Iris pigment epithelial cell (primary cell): ENCODE results near the gene LILRB4.
"Not testable (repeated sequence)": the region's sequence is repeated elsewhere in the genome, so short reads cannot be mapped to it uniquely, and the experiment has no call there.

ENCODE experiments used
- DNase-seq: peaks from one replicate; pipeline ENCODE4 v3.0.0-alpha.2; 2011; ENCODE audit warnings: low read depth

The LILRB4 gene

DNA sequence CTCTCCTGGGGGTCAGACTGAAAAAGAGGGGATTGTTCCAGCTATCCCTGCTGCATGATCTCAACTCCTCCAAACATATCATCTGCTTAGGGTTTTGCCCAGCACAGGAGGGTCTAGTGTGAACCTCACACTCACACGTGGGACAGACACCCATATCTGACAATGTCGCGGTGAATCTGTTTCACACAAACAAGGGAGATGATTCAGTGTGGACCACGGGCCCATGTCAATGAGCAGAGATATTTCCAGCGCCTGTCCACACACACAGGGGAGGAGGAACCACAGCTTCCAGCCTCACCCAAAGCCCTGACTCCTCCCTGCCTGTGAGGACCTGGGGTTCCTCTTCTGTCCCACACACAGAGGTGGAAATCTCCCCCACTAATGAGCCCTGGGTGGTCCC lies 31.9 kb downstream of the LILRB4 start:
- no peak for DNase-seq

DNA sequence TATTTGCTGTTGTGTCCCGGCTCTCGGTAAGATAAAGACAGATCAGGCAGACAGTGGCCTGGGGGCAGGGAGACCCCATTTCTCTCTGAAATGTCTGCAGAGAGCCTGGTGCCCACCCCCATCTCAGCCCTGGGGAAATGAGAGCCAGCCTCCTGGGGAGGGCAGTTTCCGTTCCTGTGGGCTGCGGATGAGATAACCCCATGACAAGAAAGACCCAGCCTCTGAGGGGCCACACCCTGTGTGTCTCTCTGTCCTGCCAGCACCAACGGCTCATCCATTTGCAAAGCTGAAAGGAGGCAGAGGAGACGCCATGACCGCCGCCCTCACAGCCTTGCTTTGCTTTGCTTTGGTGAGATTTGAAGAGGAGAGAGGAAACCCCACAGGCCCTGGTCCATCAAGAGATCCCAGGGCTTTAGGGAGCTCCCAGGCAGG lies 33.3 kb downstream of the LILRB4 start:
- no peak for DNase-seq

DNA sequence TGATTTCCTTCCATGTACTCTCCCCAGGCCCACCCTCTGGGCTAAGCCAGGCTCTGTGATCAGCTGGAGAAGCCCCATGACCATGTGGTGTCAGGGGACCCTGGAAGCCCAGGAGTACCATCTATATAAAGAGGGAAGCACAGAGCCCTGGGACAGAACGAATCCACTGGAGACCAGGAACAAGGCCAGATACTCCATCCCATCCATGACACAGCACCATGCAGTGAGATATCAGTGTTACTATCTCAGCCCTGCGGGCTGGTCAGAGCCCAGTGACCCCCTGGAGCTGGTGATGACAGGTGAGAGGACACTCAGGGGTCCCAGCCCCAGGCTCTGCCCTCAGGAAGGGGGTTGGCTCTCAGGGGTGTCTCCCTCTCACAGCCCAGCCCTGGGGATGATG lies 34.0 kb downstream of the LILRB4 start:
- no peak for DNase-seq

DNA sequence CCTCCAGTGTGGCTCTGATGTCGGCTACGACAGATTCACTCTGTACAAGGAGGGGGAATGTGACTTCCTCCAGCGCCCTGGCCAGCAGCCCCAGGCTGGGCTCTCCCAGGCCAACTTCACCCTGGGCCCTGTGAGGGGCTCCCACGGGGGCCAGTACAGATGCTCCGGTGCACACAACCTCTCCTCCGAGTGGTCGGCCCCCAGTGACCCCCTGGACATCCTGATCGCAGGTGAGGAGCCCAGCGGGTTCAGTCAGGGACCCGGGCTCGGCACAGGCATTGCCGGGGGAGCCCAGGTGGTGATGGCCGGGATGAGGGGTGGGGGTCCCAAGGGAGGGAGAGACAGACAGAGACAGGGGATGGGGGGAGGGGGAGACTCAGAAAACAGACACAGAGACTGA lies 34.9 kb downstream of the LILRB4 start:
- not testable (repeated sequence) for DNase-seq

DNA sequence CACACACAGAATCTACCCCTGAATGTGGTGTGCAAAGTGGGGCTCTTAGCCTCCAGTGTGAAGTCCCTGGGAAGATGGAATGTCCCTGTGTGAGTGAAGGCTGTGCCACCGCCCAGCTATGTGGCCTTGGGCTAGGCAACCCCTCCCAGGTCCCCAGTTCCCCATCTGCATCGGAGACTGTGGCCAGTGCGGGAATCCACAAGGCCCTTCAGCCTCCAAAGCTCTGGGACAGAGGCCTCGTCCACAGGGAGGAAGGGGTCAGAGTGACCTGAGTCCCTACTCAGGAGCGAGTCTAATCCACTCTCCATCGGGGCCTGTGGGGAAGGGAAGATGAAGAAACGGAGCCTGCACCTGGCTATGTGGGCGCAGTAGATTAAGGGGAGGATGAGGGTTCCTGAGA lies 42.1 kb downstream of the LILRB4 start:
- DNase-seq = no peak

DNA sequence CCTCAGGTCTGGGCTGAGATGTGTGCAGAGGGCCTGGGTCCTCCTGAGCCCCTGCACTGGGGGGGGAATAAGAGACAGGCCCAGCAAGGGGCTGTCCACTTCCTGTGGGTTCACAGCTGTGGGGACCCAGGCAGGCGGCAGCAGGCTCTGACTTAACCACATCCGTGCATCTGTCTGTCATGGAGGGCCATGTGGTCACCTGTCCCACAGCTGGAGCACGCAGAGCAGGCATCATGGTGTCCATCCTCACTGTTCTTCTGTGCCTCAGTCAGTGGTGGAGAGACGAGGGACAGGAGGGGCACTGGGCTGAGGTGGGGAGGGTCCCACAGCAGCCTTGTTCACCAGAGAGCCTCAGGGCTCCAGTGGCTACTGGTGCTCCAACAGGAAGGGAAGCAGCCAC lies 45.2 kb downstream of the LILRB4 start:
- no peak for DNase-seq

DNA sequence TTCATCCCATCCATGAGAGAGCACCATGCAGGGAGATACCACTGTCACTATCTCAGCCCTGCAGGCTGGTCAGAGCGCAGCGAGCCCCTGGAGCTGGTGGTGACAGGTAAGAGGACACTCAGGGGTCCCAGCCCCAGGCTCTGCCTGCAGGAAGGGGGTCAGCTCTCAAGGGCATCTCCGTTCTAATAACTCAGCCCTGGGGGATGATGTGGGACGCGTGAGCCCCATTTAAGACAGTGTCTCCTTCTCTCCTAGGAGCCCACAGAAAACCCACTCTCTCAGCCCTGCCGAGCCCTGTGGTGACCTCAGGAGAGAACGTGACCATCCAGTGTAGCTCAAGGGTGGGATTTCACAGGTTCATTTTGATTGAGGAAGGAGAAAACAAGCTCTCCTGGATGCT lies 46.0 kb downstream of the LILRB4 start:
- DNase-seq = no peak

DNA sequence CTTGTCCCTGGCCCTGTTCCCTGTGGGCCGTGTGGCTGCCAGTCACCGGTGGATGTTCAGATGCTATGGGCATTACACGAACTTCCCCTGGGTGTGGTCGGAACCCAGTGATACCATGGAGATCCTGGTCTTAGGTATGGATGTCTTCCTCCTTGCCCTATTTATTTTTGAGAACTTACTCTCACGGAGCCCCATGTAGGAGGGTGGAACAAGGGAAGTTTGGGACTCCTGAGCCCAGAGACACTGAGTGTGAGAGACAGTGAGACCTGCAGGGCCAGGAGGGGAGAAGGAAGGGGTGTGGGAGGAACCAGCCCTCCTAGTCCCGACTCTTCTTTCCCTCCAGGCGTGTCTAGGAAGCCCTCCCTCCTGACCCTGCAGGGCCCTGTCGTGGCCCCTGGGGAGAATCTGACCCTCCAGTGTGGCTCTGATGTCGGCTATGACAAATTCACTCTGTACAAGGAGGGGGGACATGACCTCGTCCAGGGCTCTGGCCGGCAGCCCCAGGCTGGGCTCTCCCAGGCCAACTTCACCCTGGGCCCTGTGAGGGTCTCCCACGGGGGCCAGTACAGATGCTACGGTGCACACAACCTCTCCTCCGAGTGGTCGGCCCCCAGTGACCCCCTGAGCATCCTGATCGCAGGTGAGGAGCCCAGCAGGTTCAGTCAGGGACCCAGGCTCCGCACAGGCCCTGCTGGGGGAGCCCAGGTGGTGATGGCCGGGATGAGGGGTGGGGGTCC lies 46.6 kb downstream of the LILRB4 start:
- no peak for DNase-seq

DNA sequence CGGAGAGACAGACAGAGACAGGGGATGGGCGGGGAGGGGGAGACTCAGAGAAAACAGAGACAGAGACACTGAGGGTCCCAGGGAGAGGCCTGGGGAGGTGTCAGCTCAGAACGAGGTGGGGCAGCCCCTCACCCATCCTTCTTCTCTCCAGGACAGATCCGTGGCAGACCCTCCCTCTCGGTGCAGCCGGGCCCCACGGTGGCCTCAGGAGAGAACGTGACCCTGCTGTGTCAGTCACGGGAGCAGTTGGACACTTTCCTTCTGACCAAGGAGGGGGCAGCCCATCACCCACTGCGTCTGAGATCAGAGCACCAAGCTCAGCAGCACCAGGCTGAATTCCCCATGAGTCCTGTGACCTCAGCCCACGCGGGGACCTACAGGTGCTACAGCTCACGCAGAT lies 47.2 kb downstream of the LILRB4 start:
- not testable (repeated sequence) for DNase-seq
